Measurements from ENCODE around the gene EIPR1. TPM values are rescaled to one million over a fixed set of nuclear protein-coding genes. Genes with fewer than 3 reads are reported as not detected.

The EIPR1 gene
- total and polyA plus RNA-seq, 2 of the 4 experiments (the other 2 are of a cell fraction), result 46.5 to 67.4 TPM

GRCh38 chr2:3403587-3404334 lies 26.1 kb upstream of the EIPR1 start:
- intact Hi-C loops (cut with micrococcal nuclease), result no loop called here
- CTCF ChIA-PET, result interaction anchor here (0.7 kb wide), 1 partner anchor 19 kb away, joined by 3 read pairs; no protein-coding TSS in a partner anchor

More at GRCh38 chr2:3403587-3404334, 26.1 kb upstream of the EIPR1 start:
- Histone ChIP-seq H4K20me1 (ENCODE audit: insufficient read depth, low read length) (no peaks in the 10 kb centered on the region), H3K4me3 (ENCODE audit: insufficient read depth, low read depth, low read length) (no peak overlapping the region), H2BK120ac (ENCODE audit: low read depth, low read length) (no peak overlapping the region), H3K14ac (replicated peaks; ENCODE audit: low read depth, low read length) (no peak overlapping the region), H2AFZ (replicated peaks; ENCODE audit: low read length, poor library complexity) (no peak overlapping the region), H4K91ac (ENCODE audit: insufficient read depth, low read depth, low read length) (no peak overlapping the region), H4K5ac (ENCODE audit: low read depth, low read length) (no peak overlapping the region), H3K9ac (ENCODE audit: low read depth, low read length) (no peak overlapping the region), H3K9me3 (ENCODE audit: control insufficient read depth, insufficient read depth, low read length) (no peaks in the 10 kb centered on the region), H3K36me3 (ENCODE audit: control insufficient read depth, insufficient read depth, low read length) (peaks cover 36% of the 10 kb centered on the region), H3K4ac (ENCODE audit: low read depth, low read length) (no peak overlapping the region), H4K8ac (ENCODE audit: low read depth in 2 of 2, low read length in 2 of 2) (no peak overlapping the region), H3K9me1 (ENCODE audit: insufficient read depth, low read length) (peaks cover 5% of the 10 kb centered on the region), H3K79me1 (ENCODE audit: low read depth in 1 of 2, low read length in 2 of 2) (peaks cover 31 to 42% of the 10 kb centered on the region in 2 experiments), H3K4me1 (ENCODE audit: control insufficient read depth, insufficient read depth, low read length) (peaks cover 1% of the 10 kb centered on the region; the same call in 1 of the 2 replicates), H3K23ac (ENCODE audit: low read depth, low read length) (no peak overlapping the region), H3K27me3 (ENCODE audit: control insufficient read depth, insufficient read depth, low read length) (no peaks in the 10 kb centered on the region), H2BK20ac (ENCODE audit: low read depth, low read length) (no peak overlapping the region), H2BK5ac (ENCODE audit: low read depth, low read length, poor library complexity, severe bottlenecking) (no peak overlapping the region), H3K18ac (ENCODE audit: low read depth, low read length) (no peak overlapping the region), H3K4me2 (ENCODE audit: low read depth, low read length) (no peak overlapping the region), H2BK15ac (ENCODE audit: low read depth, low read length) (no peak overlapping the region), H2AK5ac (ENCODE audit: low read depth, low read length) (no peak overlapping the region), H3K56ac (ENCODE audit: extremely low read depth, insufficient read depth, low read length) (no peak overlapping the region), H2AK9ac (replicated peaks; ENCODE audit: low read depth, low read length, poor library complexity) (no peak overlapping the region), H3K27ac (ENCODE audit: insufficient read depth, low read length) (no peak overlapping the region)
- DNase-seq (no peak), ATAC-seq (ENCODE audit: low read depth) (no peak)
- no CpG with 5 or more reads among the region's 11 CpGs for WGBS, 2 experiments (ENCODE audit: extremely low coverage in 2 of 2, insufficient read length in 1 of 2)
- in situ Hi-C loops (cut with MboI; ENCODE audit: low sequenced_read_pairs), result no loop called here
- dilution Hi-C loops (cut with HindIII; ENCODE audit: low sequenced_read_pairs, unreplicated experiment), result no loop called here
- TF ChIP-seq CTCF (conservative IDR thresholded peaks at IDR 0.05; ENCODE audit: low read depth, low read length), result no peak
- no peak for TF ChIP-seq BHLHE40 (IDR thresholded peaks at IDR 0.05; ENCODE audit: low read depth, low read length)
- TF ChIP-seq RCOR1 (IDR thresholded peaks at IDR 0.05; ENCODE audit: insufficient replicate concordance, low read length), result no peak
- TF ChIP-seq USF2 (IDR thresholded peaks at IDR 0.05; ENCODE audit: low read depth, low read length), result no peak
- TF ChIP-seq MAZ (IDR thresholded peaks at IDR 0.05; ENCODE audit: borderline replicate concordance, low read depth, low read length), result no peak
- TF ChIP-seq FOS (IDR thresholded peaks at IDR 0.05; ENCODE audit: low read depth, low read length), result no peak
- TF ChIP-seq RAD21 (IDR thresholded peaks at IDR 0.05; ENCODE audit: low read length), result no peak
- no peak for TF ChIP-seq NFE2L2 (IDR thresholded peaks at IDR 0.05; ENCODE audit: low read depth, low read length)
- no peak for TF ChIP-seq ELK1 (IDR thresholded peaks at IDR 0.05; ENCODE audit: borderline replicate concordance, low read depth, low read length)
- no peak for TF ChIP-seq SMC3 (IDR thresholded peaks at IDR 0.05; ENCODE audit: low read depth, low read length)
- no peak for TF ChIP-seq RFX5 (IDR thresholded peaks at IDR 0.05; ENCODE audit: low read depth, low read length)
- TF ChIP-seq CHD1 (IDR thresholded peaks at IDR 0.05; ENCODE audit: low read depth, low read length), result no peak
- no peak for TF ChIP-seq POLR2A (IDR thresholded peaks at IDR 0.05; ENCODE audit: low read depth, low read length)
- no peak for TF ChIP-seq MXI1 (IDR thresholded peaks at IDR 0.05; ENCODE audit: borderline replicate concordance, low read depth, low read length)
- POLR2A ChIA-PET (ENCODE audit: unreplicated experiment), result no interaction called here
- BruUV-seq (replicated peaks), result no TSS peak

Measured in IMR-90 (cell line).